HL-60/S4 (cell line): Measurements from ENCODE around the gene CEL.
"Not testable (repeated sequence)": the region's sequence is repeated elsewhere in the genome, so short reads cannot be mapped to it uniquely, and the experiment has no call there.

Experiments used
- in situ Hi-C: fragments of 300-500 bp; cut with MboI; formaldehyde crosslinking; loops from 2 replicates; pipeline ENCODE4 v1.14.3; 2022; ENCODE audit warnings: low sequenced_read_pairs

Gene CEL

DNA sequence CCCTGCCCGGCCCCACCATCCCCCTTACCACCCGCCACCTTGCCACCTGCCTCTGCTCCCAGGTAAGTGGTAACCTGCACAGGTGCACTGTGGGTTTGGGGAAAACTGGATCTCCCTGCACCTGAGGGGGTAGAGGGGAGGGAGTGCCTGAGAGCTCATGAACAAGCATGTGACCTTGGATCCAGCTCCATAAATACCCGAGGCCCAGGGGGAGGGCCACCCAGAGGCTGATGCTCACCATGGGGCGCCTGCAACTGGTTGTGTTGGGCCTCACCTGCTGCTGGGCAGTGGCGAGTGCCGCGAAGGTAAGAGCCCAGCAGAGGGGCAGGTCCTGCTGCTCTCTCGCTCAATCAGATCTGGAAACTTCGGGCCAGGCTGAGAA, at the start of gene CEL:
Gene CEL (plus strand): TSS at position 218 of the 382 bp plus-strand sequence. CDS start 22 bp downstream, at position 240.
- in situ Hi-C loops, result not testable (repeated sequence)

DNA sequence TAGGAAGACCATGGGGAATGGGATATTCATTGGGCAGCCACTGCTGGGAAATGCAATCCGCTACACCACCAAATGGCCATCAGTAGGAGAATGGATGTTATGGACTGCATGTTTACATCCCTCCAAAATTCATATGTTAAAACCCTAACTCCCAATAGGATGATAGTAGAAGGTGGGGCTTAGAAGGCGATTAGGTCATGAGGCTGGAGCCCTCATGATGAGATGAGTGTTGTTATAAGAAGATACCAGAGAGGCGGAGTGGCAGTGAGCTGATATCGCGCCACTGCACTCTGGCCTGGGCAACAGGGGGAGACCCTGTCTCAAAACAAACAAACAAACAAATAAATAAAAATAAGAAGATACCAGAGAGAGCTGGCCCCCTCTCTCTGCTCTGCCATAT, 47.1 kb upstream of the CEL start:
- in situ Hi-C loops, result no loop called here

DNA sequence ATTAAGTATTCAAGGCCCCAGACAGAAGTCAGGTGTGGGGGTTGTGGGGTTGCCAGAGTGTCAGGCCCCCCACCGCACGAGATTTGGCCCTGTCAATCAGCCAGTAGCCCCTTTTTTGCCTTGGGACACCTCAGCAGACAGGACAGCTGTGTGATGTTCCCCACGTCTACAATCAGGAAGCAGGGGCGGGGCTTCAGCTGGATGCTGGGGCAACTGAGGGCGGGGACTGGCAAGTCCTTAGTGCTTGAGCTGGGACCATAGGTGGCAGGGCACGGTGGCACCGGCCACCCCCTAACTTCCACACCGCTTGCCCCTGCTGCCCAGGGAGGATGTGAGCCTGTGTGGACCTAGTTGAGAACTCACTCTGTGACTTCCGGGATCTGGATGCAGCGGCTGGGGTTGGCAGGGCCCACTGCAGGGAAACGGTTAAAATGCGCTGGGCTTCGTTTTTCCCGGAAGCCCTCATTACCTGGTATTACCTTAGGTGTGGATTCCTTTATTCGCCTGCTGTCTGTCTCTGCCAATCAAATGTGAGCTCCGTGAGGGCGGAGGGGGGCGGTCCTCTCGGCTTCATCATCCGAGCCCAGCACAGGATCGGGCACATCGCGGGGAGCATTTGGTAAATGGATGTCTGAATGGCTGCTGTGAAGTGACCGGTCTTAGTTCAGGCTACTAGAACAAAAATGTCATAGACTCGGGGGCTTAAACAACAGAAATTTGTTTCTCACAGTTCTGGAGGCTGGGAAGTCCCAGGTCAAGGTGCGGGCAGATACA, 38.5 kb upstream of the CEL start:
- in situ Hi-C loops, result no loop called here

DNA sequence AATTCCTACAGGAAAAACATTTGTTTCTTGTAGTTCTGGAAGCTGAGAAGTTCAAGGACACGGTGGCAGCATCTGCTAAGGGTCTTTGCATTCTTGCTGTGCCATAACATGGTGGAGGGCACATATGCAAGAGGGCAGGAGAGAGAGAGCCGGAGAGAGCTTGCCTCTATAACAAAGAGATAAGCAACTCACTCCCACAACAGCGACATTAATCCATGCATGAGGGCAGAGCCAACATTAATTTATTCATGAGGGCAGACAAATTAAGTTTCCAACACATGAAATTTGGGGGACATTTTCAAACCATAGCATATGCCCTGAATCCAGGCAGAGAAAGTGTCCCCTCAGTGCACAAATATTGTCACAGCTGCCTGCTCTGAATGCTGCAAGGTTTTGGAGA, 35.4 kb upstream of the CEL start:
- in situ Hi-C loops, result no loop called here

DNA sequence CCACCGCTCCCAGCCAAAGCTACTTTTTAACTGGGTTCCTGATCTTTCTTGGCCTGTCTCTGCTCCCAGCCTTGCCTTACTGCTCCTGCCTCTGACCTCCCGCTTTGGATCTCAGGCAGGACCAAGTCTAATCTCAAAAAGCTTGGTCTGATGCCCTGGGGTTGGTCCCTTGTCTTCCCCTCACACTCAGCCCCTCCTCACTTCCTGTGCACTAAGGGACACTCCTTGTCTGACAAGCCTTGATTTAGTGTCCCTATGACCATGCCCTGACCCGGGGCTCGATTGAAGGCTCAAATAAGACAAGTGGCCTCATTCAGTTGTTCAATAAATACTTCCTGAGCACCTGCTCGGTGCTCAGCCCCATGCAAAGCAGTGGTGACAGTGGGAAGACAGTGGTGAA, 34.6 kb upstream of the CEL start:
- in situ Hi-C loops, result no loop called here

DNA sequence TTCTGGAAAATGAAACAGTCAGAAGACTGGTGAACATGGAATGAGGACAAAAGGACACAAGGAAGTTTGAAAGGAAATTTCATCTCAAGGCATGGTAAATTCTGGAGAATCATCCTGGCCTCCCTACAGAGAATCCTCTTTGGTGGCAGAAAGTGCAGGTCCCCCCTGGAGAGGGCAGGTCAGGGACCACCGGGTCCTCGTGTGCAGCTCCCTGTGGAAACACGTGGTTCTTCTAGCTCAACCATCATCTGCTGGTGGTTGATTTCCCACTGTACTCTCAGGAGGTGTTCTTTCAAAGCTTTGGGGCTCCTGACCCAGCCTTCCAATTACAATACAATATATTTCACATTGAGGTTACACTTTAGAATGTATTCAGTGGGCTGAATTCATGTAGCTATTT, 33.6 kb upstream of the CEL start:
- in situ Hi-C loops, result no loop called here

DNA sequence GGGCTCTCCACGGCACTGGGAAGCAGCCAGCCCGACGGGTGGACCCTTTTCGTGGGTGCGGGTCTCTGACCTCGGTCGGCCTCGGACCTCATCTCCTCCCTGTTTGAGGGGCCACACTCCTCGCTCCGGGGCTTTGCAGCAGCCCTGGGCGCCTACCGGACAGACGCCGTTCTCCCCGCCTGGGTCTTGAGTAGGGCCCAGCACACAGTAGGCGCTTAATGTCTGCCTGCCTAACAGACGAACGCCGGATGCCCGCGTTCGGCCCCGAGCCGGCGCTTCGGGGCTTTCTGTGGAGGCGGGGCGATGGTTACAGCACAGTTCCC, 31.8 kb upstream of the CEL start:
- in situ Hi-C loops, result no loop called here

DNA sequence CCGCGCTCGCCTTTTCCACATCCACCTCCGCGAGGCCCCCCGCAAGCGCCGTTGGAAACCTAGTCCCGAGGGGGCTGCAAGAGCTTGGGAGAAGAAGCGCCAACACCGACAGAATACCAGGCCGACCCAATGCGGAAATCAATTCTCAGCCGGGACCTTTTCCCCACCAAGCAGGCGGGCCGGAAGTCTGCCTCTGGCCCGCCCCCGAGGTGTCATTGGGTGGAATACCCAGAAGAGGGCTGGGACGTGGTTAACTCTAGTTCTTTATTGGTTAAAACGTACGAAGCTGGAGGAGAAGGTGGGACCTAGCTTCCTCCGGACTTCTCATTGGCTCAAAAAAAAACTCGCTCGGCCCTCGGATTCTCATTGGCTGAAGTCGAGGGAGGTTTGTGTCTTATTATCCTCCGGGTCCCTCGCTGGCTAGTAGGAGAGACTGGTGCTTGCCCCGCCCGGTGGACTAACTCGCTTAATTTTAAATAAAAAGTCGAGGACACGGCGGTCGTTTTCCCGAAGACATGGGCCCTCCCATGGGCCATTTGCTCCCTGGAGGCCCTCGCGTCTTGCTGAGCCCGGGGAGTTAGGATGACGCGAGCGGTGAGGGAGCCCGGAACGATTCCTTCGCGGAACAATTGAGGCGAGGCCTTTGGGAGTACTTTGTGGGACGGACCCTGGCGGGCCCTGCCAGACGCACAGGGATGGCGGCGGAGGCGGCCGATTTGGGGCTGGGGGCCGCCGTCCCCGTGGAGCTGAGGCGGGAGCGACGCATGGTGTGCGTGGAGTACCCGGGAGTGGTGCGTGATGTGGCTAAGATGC, 31.3 kb upstream of the CEL start, which contains the start of gene GTF3C5:
Gene GTF3C5 (plus strand): TSS at position 681 of the 813 bp plus-strand sequence. CDS start 15 bp downstream, at position 696.
- in situ Hi-C loops, result no loop called here

DNA sequence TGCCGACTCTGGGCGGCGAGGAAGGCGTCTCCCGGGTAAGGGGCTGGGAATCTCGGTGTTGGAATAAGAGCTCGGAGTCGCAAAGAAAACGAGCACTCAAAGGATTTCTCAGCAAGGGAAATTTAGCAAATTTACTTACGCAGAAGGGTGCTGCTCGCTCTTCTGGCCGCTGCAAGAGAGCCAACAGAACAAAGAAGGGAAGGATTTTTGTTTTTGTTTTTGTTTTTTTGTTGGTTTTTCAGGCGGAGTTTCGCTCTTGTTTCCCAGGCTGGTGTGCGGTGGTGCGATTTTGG, 30.7 kb upstream of the CEL start:
- in situ Hi-C loops, result no loop called here

DNA sequence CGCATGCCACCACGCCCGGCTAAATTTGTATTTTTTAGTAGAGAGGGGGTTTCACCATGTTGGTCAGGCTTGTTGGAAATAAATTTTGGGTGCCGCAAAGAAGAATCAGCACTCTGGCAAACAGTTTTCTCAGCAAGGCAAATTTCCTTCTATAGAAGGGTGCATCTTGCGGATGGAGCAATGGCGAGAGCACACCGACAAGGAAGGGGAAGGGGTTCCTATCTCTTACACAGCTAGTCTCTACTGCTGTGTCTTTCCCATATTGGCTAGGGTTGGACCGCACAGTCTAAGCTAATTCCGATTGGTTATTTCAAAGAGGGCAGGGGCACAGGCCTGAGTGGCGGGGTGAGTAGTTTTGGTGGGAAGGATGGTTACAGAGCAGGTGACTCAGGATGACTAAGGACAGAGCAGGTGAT, 30.3 kb upstream of the CEL start:
- in situ Hi-C loops, result no loop called here

DNA sequence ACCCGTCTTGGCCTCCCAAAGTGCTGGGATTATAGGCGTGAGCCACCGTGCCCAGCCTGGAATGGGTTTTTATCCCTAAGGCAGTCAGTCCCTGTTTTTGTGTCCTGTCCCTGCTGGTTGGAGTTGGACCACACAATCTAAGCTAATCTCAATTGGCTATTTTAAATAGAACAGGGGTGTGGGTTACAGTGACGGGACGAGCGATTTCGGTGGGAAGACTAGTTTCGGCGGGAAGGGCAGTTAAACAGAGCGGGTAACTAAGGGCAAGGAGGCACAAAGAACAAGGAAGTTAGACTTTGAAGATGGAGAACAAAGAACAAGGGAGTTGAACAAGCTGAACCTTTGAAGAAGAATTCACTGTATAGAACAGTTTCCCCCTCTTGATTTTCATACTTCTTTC, 29.6 kb upstream of the CEL start:
- in situ Hi-C loops, result no loop called here

DNA sequence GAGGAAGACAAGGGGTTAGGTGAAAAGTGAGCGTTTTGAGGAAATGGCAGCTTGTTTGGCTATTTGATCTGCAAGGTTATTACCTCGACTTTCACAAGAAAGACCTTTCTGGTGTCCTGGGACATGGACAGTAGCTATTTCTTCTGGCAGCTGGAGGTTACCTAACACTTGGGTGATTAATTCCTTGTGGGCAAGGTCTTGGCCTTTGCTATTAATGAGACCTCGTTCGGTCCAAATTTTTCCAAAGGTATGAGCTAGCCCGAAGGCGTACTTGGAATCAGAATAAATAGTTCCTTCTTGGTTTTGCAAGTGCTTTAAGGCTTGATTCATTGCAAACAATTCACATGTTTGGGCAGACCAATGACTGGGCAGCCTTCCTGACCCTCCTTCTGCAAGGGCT, 26.1 kb upstream of the CEL start:
- in situ Hi-C loops, result no loop called here

DNA sequence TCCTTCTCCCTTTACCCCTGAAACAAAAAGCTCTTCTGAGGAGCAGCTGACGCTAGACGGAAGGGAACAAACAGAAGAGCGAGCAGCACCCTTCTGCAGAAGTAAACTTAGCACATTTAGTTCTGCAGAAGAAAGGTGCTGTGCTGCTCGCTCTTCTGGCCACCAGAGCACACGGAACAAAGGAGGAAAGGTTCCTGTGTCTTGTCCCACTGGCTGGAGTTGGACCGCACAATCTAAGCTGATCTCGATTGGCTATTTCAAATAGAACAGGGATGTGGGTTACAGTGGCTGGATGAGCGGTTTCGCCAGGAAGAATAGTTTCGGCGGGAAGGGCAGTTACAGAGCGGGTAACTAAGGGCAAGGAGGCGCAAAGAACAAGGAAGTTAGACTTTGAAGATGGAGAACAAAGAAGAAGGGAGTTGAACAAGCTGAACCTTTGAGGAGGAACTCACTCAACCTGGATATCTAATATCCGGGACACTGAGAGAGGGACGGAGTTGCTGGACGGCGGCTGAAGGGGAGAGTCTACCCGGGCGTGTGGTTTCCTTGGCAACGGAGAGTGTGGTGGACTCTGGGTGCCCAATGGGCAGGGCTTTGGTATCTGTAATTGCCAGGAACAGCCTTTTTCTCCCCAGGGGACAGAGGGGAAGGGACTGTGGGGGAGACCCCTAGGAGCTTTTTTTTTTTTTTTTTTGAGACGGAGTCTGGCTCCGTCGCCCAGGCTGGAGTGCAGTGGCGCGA, 23.8 kb upstream of the CEL start:
- in situ Hi-C loops, result no loop called here

DNA sequence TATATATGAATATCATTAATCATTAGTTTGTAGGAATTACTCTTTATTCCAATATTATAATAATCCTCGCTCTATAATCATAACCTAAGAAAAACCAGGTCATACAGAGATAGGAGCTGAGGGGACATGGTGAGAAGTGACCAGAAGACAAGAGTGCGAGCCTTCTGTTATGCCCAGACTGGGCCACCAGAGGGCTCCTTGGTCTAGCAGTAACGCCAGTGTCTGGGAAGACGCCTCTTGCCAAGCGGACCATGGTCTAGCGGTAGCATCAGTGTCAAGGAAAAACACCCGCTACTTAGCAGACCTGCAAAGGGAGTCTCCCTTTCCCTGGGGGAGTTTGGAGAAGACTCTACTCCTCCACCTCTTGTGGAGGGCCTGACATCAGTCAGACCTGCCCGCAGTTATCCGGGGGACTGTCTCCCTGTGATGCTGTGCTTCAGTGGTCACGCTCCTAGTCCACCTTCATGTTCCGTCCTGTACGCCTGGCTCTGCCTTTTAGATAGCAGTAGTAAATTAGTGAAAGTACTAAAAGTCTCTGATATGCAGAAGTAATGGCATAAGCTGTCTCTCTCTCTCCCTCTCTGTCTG, 20.8 kb upstream of the CEL start:
- in situ Hi-C loops, result loop anchor here (10.0 kb wide), 1 partner anchor 104 kb away; no protein-coding TSS in a partner anchor

DNA sequence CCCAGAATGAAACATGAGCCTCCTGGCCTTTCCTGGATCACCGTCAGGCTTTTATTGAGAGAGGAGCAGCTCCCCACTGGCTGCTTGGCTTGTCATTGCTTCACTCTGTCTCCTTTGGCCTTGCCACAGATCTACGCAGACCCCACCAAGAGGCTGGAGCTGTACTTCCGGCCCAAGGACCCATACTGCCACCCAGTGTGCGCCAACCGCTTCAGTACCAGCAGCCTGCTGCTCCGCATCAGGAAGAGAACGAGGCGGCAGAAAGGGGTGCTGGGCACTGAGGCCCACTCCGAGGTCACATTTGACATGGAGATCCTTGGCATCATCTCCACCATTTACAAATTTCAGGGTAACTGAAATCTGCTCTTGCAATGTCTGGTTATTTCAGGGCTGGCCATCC, 19.8 kb upstream of the CEL start:
- in situ Hi-C loops, result loop anchor here (10.0 kb wide), 1 partner anchor 103 kb away; no protein-coding TSS in a partner anchor

DNA sequence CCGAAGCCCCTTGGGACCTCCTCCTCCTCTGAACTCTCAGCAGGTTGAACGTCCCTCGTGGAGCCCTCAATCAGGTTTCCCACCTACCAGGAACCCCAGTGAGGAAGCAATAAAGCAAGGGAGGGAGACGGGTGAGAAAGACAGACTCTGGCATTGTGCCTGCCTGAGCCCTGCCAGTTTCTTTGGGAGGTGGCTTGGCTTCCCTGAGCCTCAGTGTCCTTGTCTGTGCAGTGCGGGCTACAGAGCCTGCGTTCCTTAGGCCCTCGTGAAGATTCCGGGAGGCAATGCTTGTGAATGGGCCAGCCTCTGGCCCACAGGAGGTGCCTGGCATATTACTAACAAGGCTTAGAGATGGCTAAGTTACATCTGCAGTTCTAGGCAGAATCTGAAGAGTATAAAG, 19.1 kb upstream of the CEL start:
- in situ Hi-C loops, result loop anchor here (10.0 kb wide), 1 partner anchor 102 kb away; no protein-coding TSS in a partner anchor

DNA sequence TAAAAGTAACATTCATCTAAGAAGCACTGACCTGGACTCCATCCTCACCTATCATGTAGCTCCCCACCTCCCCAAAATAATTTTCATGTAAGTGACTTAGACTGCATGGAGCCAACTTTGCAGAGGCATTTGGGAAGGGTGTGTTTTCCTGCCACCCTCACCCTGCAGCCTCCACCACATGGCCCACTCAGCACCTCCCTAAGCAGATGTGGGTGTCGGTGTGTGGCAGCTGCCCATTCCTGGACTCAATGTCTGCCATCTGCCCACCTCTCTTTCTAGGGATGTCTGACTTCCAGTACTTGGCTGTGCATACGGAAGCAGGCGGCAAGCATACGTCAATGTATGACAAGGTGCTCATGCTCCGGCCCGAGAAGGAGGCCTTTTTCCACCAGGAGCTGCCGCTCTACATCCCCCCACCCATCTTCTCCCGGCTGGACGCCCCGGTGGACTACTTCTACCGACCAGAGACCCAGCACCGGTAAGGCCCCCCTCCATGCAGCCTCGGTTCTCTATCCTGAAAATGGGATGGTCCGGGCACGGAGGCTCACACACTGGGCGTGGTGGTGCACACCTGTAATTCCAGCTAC, 18.2 kb upstream of the CEL start:
- in situ Hi-C loops, result loop anchor here (10.0 kb wide), 1 partner anchor 101 kb away; no protein-coding TSS in a partner anchor

DNA sequence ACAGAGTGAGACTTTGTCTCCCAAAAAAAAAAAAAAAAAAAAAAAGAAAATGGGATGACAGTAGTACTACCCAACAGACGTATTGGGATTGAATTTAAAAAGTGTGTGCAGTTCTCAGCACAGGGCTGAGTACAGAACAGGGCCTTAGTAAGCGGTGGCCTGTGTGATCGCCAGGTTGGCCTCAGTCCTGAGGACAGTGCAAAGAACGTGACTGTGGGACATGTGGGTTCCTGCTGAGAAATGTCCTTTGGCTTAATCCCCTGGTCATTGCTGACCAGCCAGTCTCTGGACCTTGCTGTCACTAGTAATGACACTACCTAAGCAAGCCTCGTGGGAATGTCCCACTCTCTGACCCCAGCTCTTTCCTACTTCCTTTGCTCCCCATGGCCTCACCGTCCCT, 17.7 kb upstream of the CEL start:
- in situ Hi-C loops, result loop anchor here (10.0 kb wide), 1 partner anchor 101 kb away; no protein-coding TSS in a partner anchor

DNA sequence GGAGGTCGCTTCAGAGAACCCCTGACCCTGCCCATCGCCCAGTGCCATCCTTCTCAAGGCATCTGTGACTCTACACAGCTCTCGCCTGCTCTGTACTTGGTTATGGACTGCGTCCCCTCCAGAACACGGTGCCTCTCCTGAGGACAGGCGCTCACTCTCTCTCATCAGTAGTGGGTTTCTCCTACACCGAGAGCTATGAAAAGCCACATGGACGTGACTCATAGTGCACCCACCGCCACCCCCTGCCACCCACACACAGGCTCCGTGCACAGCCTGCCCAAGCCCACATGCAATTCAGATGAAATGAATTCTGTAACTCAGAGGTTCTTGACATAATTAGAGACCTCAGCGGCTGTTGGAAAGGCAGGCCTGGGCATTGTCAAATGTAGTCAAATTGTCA, 17.1 kb upstream of the CEL start:
- in situ Hi-C loops, result loop anchor here (10.0 kb wide), 1 partner anchor 100 kb away; no protein-coding TSS in a partner anchor

DNA sequence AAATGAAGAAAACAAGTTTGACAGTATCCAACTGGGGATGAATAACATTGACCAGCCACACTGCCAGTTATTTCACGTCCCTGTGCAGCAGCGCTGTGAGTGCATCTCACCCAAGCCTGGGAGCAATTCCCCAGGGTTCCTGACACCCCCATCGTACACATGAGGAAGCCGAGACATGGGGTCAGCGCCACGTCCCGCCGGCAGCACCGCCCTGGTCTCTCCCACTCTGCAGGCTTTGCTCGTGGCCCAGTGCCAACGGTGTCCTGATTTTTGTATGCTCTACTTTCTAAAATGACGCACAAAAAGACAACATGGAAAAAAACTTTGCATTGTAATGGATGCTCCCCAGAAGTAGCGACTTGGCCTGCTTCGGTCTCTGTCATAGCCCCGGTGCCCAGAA, 16.6 kb upstream of the CEL start:
- in situ Hi-C loops, result loop anchor here (10.0 kb wide), 1 partner anchor 100 kb away; no protein-coding TSS in a partner anchor
